Muscle of leg (tissue), 11 donors: Measurements from ENCODE around the gene ADGRL1. TPM values are rescaled to one million over a fixed set of nuclear protein-coding genes. Genes with fewer than 3 reads are reported as not detected.
"Not testable (repeated sequence)": the region's sequence is repeated elsewhere in the genome, so short reads cannot be mapped to it uniquely, and the experiment has no call there.

Experiments used
- DNase-seq: peaks from one replicate; pipeline ENCODE4 v3.0.0; 2013
- H3K27ac ChIP-seq: one replicate; pipeline ENCODE4 v1.5.1; 2013; ENCODE audit warnings: mild to moderate bottlenecking, low read length, control low read depth
- H3K27me3 ChIP-seq: one replicate; pipeline ENCODE4 v1.6.1; 2013; ENCODE audit warnings: low read length; ENCODE audit not compliant: control insufficient read depth, insufficient read depth
- H3K36me3 ChIP-seq: one replicate; pipeline ENCODE4 v1.6.1; 2013; ENCODE audit warnings: low read length; ENCODE audit not compliant: control insufficient read depth, insufficient read depth
- H3K4me1 ChIP-seq: one replicate; pipeline ENCODE4 v1.6.1; 2013; ENCODE audit warnings: low read length; ENCODE audit not compliant: control insufficient read depth, insufficient read depth
- H3K4me3 ChIP-seq: one replicate; pipeline ENCODE4 v1.5.1; 2013; ENCODE audit warnings: low read length, control low read depth
- H3K9me3 ChIP-seq: replicated peaks from 2 replicates; pipeline ENCODE4 v1.6.1; 2013; ENCODE audit warnings: low read depth, low read length; ENCODE audit not compliant: control insufficient read depth
- WGBS: methylation state at CpG from one replicate; pipeline ENCODE4 v1.1.5; 2013; ENCODE audit warnings: missing lambda C conversion rate; ENCODE audit not compliant: insufficient coverage; 5-methylcytosine and 5-hydroxymethylcytosine counted together
- polyA plus RNA-seq, 8 donors: library from polyadenylated mRNA; unstranded; fragments of 120-200 nt; gene quantifications; one replicate each; pipeline versions ENCODE4 v1.2.1 to v1.2.3, GENCODE V29; 2013; ENCODE audit warnings: inconsistent platforms in 1 of 8, low replicate concordance in 1 of 8; ENCODE audit not compliant: insufficient read length in 8 of 8, insufficient read depth in 1 of 8
- total RNA-seq: library from RNA; stranded (reverse); fragments of 120-200 nt; gene quantifications from one replicate; pipeline ENCODE4 v1.2.4, GENCODE V29; 2013

Gene ADGRL1
- total and polyA plus RNA-seq, 9 donors: 7.8 to 28.0 (median 20.9) TPM

DNA sequence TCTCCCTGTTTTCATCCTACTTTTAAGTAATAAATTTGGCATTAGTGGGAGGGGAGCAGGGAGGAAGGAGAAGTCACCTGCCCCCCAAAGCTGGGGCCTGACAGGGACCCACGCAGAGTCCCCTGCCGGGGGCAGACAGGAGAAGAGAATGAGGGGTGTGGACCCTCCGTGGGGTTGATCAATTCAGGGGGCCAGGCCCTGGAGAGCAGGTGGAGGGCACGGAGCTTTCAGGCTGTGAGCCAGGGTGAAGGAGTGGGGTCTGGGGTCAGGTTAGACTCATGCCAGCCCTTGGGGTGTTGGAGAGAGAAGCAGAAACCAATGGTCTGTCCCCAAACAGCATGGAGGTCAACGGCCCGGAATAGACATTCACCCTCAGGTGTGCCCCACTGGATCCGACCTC, 1.8 kb downstream of the ADGRL1 start:
- H3K9me3 ChIP-seq, H3K27ac ChIP-seq, H3K27me3 ChIP-seq, DNase-seq, H3K36me3 ChIP-seq, H3K4me3 ChIP-seq: not testable (repeated sequence)
- WGBS: 51% methylated on average over 3 of the region's 7 CpGs
- H3K4me1 ChIP-seq: peaks cover 15% of the 10 kb centered on the region

DNA sequence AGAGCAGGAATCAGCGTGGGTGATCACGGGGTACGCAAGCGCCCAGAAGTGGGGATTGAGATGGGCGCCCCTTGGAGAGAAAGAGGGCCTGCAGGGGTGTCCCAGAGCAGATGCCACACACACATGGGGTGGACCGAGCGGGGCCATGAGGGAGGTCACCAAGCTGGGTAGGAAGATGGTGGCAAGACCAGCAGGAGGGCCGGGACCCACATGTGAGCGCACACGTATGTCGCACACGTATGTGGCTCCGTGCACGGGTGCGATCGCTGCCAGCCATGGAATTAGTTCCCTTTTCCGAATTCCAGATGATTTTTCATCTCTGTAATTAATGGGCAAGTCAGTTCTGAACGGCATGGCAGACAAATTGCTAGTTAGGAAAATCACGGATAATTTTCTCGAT, 2.2 kb downstream of the ADGRL1 start:
- H3K27me3 ChIP-seq, DNase-seq, H3K27ac ChIP-seq, H3K9me3 ChIP-seq, H3K36me3 ChIP-seq, H3K4me3 ChIP-seq: not testable (repeated sequence)
- H3K4me1 ChIP-seq: peaks cover 12% of the 10 kb centered on the region
- 61% methylated on average over 7 of the region's 20 CpGs for WGBS

DNA sequence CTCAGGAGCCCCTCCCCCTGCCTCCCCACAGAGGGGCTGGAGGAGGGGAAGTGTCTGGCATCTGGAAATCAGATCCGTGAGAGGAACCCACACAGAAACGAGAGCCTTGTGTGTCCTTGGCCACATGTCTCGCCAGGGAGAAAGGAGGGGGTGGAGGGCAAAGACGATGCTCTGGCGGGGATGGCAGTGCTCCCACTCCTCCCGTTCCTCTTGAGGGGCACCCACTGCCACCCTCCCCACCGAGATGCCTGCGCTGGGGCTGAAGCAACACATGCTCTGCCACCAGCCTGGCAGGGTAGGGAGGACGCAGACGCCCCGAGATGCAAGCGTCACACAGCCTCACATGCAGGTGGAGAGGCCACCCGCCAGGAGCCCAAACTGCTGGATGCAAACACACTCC, 2.8 kb downstream of the ADGRL1 start:
- no peak for DNase-seq
- H3K27ac ChIP-seq: no peak overlapping the region
- H3K9me3 ChIP-seq: no peaks in the 10 kb centered on the region
- WGBS: 40% methylated on average over 7 of the region's 13 CpGs
- peaks cover 8% of the 10 kb centered on the region for H3K4me1 ChIP-seq
- H3K36me3 ChIP-seq: no peaks in the 10 kb centered on the region
- H3K4me3 ChIP-seq: no peak overlapping the region
- peaks cover 7% of the 10 kb centered on the region for H3K27me3 ChIP-seq

DNA sequence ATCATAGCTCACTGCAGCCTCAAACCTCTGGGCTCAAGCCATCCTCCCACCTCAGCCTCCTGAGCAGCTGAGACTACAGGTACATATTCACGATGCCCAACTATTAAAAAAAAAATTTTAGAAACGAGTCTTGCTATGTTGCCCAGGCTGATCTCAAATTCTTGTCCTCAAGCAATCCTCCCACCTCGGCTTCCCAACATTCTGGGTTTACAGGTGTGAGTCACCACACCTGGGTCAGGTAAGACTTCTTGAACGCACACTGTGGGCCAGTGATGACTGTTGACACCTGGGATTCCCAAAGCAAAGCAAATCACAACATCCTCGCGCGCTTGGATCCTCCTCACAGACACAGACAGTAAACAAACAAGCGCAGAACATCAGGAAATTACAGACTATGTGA, 4.5 kb downstream of the ADGRL1 start:
- 75% methylated on average over 6 of the region's 8 CpGs for WGBS
- H3K27ac ChIP-seq, H3K36me3 ChIP-seq, H3K27me3 ChIP-seq, H3K4me1 ChIP-seq, DNase-seq, H3K4me3 ChIP-seq, H3K9me3 ChIP-seq: not testable (repeated sequence)

DNA sequence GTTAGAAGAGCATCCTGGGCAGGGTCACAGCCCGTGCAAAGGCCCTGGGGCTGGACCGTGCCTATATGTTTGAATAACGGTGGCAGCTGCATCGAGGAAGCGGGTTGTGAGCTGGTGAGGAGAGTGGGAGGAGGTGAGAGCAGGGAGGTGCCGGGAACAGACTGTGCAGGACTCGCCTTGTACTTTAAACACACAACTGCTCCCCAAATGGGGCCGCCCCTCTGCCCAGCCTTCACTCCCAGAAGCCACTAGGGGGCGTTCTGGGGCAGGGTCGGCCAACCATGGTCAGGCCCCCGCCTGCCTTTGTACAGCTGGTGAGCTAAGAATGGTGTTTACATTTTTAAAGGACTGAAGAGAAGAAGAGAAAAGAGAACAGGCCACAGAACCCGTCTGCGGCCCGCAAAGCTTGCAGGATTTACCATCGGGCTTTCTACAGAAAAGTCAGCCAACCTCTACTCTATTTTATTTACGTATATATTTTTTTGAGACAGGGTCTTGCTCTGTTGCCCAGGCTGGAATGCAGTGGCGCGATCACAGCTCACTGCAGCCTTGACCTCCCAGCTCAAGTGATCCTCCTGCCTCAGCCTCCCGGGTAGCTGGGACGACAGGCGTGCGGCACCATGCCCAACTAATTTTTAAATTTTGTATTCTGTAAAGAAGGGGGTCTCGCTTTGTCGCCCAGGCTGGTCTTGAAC, 5.7 kb downstream of the ADGRL1 start:
- H3K9me3 ChIP-seq: not testable (repeated sequence)

DNA sequence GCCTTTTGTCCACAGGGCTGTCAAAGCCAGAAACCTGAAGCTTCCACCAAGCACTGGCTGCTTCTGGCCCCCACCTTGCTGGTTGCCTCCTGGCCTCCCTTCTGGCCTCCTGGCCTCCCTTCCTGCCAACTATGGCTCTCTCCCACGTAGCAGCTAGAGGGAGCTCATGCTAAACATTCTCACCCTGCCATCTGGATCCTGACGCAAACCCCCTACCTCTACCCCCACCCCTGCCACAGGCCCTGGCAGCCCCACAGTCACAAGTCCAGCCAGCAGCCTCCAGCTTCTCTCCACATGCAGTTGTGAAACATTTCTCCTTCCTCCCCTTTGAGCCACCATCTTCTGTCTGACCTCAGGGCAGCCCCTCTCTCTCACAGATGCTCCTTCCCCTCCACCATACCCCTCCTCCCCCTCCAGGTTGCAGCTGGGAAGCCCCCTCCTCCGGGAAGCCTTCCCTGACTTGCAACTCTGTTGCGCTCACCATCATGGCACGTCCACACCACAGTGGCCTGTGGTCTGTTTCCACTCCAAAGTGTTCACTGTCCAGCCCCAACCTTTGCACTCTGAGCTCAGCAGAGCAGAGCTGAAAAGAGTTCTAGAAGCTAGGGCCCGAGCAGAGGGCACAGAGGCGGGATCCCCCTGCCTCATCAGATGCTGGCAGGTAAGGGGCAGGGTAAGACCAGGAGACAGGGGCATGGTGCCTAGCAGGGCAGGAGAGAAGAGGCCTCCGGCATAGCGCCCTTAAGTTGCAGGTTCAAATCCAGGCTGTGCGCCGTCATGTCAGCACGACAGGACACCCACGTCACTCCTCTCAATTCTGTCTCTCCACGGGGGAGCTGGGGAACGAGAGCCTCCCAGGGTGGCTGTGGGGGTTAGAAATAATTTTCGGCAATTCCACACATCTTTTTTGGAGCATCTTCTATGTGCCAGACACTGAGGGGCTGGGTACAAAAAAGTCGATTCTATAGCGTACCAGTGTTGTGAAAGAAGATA, 7.3 kb downstream of the ADGRL1 start:
- DNase-seq: no peak
- no peak overlapping the region for H3K4me3 ChIP-seq
- WGBS: 79% methylated on average over 10 of the region's 18 CpGs
- no peak overlapping the region for H3K27ac ChIP-seq
- H3K27me3 ChIP-seq: no peaks in the 10 kb centered on the region
- peaks cover 2% of the 10 kb centered on the region for H3K4me1 ChIP-seq
- no peaks in the 10 kb centered on the region for H3K36me3 ChIP-seq
- H3K9me3 ChIP-seq: no peaks in the 10 kb centered on the region

More for the DNA sequence above, 5.7 kb downstream of the ADGRL1 start:
- H3K27me3 ChIP-seq, H3K4me1 ChIP-seq, DNase-seq, H3K4me3 ChIP-seq, H3K36me3 ChIP-seq, H3K27ac ChIP-seq: not testable (repeated sequence)
- 90% methylated on average over 5 of the region's 24 CpGs for WGBS

DNA sequence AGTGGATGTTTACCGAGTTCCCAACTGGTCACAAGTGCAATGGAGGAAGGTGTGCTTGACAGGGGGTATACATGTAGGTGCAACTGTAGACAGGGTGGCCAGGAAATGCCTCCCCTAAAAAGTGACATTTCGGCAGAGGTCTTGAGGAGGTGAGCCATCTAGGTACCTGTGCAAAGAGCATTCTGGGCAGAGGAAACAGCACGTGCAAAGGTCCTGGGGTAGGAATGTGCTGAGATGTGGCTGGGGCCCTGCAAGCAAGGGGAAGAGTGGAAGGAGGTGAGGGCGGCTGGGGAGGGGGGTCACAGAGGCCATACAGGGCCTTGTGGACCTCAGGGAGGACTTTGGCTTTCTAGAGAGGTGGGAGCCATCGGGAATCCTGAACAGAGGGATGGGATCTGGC, 8.1 kb downstream of the ADGRL1 start:
- peaks cover 2% of the 10 kb centered on the region for H3K4me1 ChIP-seq
- no peak for DNase-seq
- no peaks in the 10 kb centered on the region for H3K9me3 ChIP-seq
- no peaks in the 10 kb centered on the region for H3K27me3 ChIP-seq
- 87% methylated on average over 4 of the region's 5 CpGs for WGBS
- H3K27ac ChIP-seq: no peak overlapping the region
- H3K4me3 ChIP-seq: no peak overlapping the region
- no peaks in the 10 kb centered on the region for H3K36me3 ChIP-seq

DNA sequence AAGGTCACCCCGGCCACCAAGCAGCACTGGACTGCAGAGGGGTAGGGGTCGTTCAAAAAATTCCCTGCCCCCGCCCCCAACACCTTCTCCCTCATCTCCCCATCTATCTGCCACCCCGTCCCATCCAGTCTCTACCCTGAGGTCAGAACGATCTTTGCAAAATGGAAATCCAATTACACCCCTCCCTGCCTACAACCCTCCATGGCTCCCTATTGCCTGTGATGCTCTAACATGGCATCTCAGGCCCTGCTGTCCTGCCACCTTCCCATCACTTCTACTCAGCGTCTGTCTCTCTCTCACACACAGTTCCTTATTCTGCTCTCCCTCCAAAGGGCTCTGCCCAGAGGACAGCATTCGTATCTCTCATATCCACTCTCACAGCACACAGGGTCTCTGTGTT, 8.7 kb downstream of the ADGRL1 start:
- not testable (repeated sequence) for H3K36me3 ChIP-seq, H3K9me3 ChIP-seq, H3K27me3 ChIP-seq, DNase-seq, H3K4me1 ChIP-seq, H3K27ac ChIP-seq, H3K4me3 ChIP-seq
- WGBS: 90% methylated on average over 4 of the region's 7 CpGs

DNA sequence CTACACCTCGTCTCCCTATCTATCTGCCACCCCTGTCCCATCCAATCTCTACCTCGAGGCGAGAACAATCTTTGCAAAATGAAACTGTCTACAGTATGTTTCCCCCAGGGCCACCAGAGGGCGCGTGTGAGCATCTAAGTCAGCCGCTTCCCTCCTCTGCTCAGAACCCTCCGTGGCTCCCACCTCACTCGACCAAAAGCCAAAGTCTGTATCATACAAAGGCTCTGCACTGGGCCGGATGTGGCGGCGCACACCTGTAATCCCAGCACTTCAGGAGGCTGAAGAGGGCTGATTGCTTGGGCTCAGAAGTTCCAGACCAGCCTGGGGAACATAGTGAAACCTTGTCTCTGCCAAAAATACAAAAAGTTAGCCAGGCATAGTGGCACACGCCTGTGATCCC, 9.9 kb downstream of the ADGRL1 start:
- not testable (repeated sequence) for H3K36me3 ChIP-seq, H3K4me3 ChIP-seq, H3K4me1 ChIP-seq, H3K9me3 ChIP-seq, H3K27ac ChIP-seq, H3K27me3 ChIP-seq
- DNase-seq: peak; percentile 54
- 20% methylated on average over 6 of the region's 12 CpGs for WGBS

DNA sequence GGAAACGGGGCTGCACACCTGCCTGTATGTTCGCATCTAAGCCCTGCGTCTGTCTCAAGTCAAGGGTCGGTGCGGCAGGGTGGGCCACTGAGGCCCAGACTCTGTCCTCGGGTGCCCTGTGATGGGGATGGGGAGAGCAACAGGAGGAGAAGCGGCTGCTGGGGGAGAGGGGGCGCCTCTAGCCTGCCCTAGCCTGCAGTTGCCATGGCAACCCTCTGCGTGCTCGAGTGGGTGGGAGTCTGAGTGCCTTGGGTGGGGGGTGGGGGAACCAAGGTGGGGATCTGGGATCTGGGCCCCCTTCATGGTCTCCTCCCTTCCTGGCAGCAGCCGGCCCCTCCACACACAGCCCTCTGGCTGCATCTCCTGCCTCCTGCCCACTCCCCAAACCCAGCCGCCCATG, 10.8 kb downstream of the ADGRL1 start:
- not testable (repeated sequence) for H3K36me3 ChIP-seq, H3K9me3 ChIP-seq, H3K27me3 ChIP-seq, DNase-seq, H3K4me1 ChIP-seq, H3K4me3 ChIP-seq, H3K27ac ChIP-seq
- WGBS: no CpG with 5 or more reads among the region's 12 CpGs
